ENCODE data around the gene C1QB.

GRCh38 chr1:22641247-22641646, 11.8 kb upstream of the C1QB start:
- TF ChIP-seq CTCF (IDR thresholded peaks at IDR 0.05) (no peak), POLR2A (IDR thresholded peaks at IDR 0.05) (no peak)

All from esophagus squamous epithelium (tissue), 4 donors.